Hepatocyte (in vitro differentiated cells): ENCODE measurements around the gene CCL27. TPM values are rescaled to one million over a fixed set of nuclear protein-coding genes. Genes with fewer than 3 reads are reported as not detected.

Experiments used
- DNase-seq: peaks from one replicate; pipeline ENCODE4 v3.0.0-alpha.2; 2016; ENCODE audit warnings: low spot score
- H2AFZ ChIP-seq: fragments of 200-600 bp; sonication (generic); 2 replicates; pipeline ENCODE4 v1.6.0; 2016; ENCODE audit warnings: antibody characterized with exemption, mild to moderate bottlenecking
- H3K27ac ChIP-seq: fragments of 200-600 bp; sonication (generic); 2 replicates; pipeline ENCODE4 v1.5.1; 2016; ENCODE audit warnings: mild to moderate bottlenecking
- H3K27me3 ChIP-seq: fragments of 200-600 bp; sonication (generic); 2 replicates; pipeline ENCODE4 v1.6.1; 2016
- H3K36me3 ChIP-seq: fragments of 200-600 bp; sonication (generic); replicated peaks from 2 replicates; pipeline ENCODE4 v1.5.1; 2016; ENCODE audit warnings: low read depth; ENCODE audit not compliant: insufficient read depth
- H3K4me1 ChIP-seq: fragments of 200-600 bp; sonication (generic); 2 replicates; pipeline ENCODE4 v1.5.1; 2016; ENCODE audit warnings: mild to moderate bottlenecking, moderate library complexity; ENCODE audit not compliant: insufficient read depth
- H3K4me2 ChIP-seq: fragments of 200-600 bp; sonication (generic); 2 replicates; pipeline ENCODE4 v1.6.0; 2016
- H3K4me3 ChIP-seq: fragments of 200-600 bp; sonication (generic); 2 replicates; pipeline ENCODE4 v1.5.1; 2016; ENCODE audit warnings: mild to moderate bottlenecking
- H3K79me2 ChIP-seq: fragments of 200-600 bp; sonication (generic); 2 replicates; pipeline ENCODE4 v1.6.0; 2017; ENCODE audit warnings: mild to moderate bottlenecking
- H3K9me2 ChIP-seq: fragments of 200-600 bp; sonication (generic); replicated peaks from 2 replicates; pipeline ENCODE4 v1.6.0; 2017; ENCODE audit warnings: mild to moderate bottlenecking; ENCODE audit not compliant: insufficient read depth
- H3K9me3 ChIP-seq: fragments of 200-600 bp; sonication (generic); 2 replicates; pipeline ENCODE4 v1.5.1; 2016; ENCODE audit warnings: low read depth, mild to moderate bottlenecking
- H4K20me1 ChIP-seq: fragments of 200-600 bp; sonication (generic); 2 replicates; pipeline ENCODE4 v1.6.0; 2016; ENCODE audit warnings: mild to moderate bottlenecking; ENCODE audit not compliant: insufficient read depth, poor library complexity, severe bottlenecking
- CTCF ChIP-seq: fragments of 200-600 bp; sonication (generic); IDR thresholded peaks from 2 replicates; pipeline ENCODE4 v1.5.1; 2016; ENCODE audit warnings: antibody characterized with exemption, mild to moderate bottlenecking; ENCODE audit not compliant: poor library complexity
- EZH2 ChIP-seq: fragments of 200-600 bp; sonication (generic); IDR thresholded peaks from 2 replicates; pipeline ENCODE4 v1.6.1; 2016; ENCODE audit warnings: antibody characterized with exemption, mild to moderate bottlenecking, borderline replicate concordance
- EZH2phosphoT487 ChIP-seq: fragments of 200-600 bp; sonication (generic); IDR thresholded peaks from one replicate; pipeline ENCODE4 v1.6.1; 2018; ENCODE audit warnings: antibody characterized with exemption, mild to moderate bottlenecking, low read depth, moderate library complexity; ENCODE audit not compliant: unreplicated experiment, severe bottlenecking
- WGBS: methylation state at CpG from one replicate; pipeline ENCODE4 v1.1.6; 2016; ENCODE audit warnings: low lambda C conversion rate; ENCODE audit errors: missing lambda C conversion rate; 5-methylcytosine and 5-hydroxymethylcytosine counted together
- polyA plus RNA-seq: library from polyadenylated mRNA; unstranded; fragments of >200 nt; fragmentation: Nextera tagmentation; extraction: Ambion mirVana; gene quantifications from 2 replicates; pipeline ENCODE4 v1.2.1, GENCODE V29; 2016
- total RNA-seq: library from RNA; depleted of rRNA; stranded (reverse); fragments of >200 nt; gene quantifications from 2 replicates; pipeline ENCODE4 v1.2.3, GENCODE V29; 2014

The CCL27 gene
- total and polyA plus RNA-seq, 2 experiments from 2014 or later = not detected

GRCh38 chr9:34665381-34666250 lies 3.2 kb upstream of the CCL27 start:
- Histone ChIP-seq H3K4me3 (peak overlapping the region; percentile 69), H3K27me3 (no peaks in the 10 kb centered on the region), H3K9me3 (no peaks in the 10 kb centered on the region), H4K20me1 (no peaks in the 10 kb centered on the region), H3K27ac (peak overlapping the region; percentile 99), H2AFZ (peak overlapping the region; percentile 92), H3K36me3 (no peaks in the 10 kb centered on the region), H3K4me1 (peaks cover 15% of the 10 kb centered on the region), H3K79me2 (peaks cover 15% of the 10 kb centered on the region), H3K4me2 (peak overlapping the region; percentile 85), H3K9me2 (no peaks in the 10 kb centered on the region)
- peak; percentile 99 for DNase-seq
- WGBS = 0% methylated on average over 18 of the region's 55 CpGs
- TF ChIP-seq CTCF = no peak
- no peak for TF ChIP-seq EZH2
- TF ChIP-seq EZH2phosphoT487 = no peak

- 1% methylated on average over 24 of the region's 26 CpGs for WGBS
- DNase-seq = no peak
These were observed 2.6 kb upstream of the CCL27 start for GRCh38 chr9:34665067-34665380.

DNA sequence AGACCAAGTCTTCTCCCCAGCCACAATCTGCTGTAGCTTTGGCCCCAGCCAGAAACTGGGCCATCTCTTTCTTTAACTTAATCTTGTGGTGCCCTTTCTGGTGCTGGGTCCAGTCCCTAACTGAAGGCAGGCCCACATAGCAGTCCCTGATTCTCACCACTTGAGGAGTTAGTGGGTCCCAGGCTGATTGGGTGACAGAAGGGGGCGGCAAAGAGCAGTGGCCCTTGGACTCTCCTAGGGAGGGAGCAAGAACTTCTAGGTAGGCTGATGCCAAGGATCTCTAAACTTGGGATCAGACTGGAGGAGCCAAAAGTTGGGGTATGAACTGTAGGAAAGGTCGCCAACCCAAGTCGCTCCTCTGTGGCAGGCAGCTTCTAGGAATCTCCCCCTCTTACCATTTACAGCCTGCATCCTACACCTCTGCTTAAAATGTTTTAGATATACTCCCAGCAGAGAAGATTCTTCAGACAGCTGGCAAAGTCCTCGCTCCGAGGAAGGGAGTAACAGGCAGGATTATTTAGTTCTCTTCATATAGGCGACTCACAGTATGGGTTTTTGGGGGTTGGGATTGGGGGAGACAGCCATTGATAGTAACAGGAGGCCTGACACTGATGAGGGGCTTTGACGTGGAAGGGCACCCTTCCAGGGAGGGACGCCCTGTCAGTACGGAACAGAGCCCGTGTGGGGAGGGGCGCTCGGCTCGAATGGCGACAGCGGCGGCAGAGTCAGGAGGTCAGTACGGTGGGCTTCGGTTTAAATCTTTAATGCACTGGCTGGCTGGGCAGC lies 2.0 kb upstream of the CCL27 start:
- H3K27ac ChIP-seq = peak overlapping the region; percentile 99
- H3K27me3 ChIP-seq = no peaks in the 10 kb centered on the region
- H3K4me1 ChIP-seq = peaks cover 15% of the 10 kb centered on the region
- H3K9me3 ChIP-seq = no peaks in the 10 kb centered on the region
- peaks cover 15% of the 10 kb centered on the region for H3K79me2 ChIP-seq
- peak overlapping the region; percentile 74 for H2AFZ ChIP-seq
- H3K4me2 ChIP-seq = peak overlapping the region; percentile 85
- H3K4me3 ChIP-seq = peak overlapping the region; percentile 76
- no peaks in the 10 kb centered on the region for H4K20me1 ChIP-seq
- no peaks in the 10 kb centered on the region for H3K9me2 ChIP-seq
- H3K36me3 ChIP-seq = no peaks in the 10 kb centered on the region
- peak; percentile 87 for DNase-seq
- TF ChIP-seq EZH2 (no peak), EZH2phosphoT487 (no peak), CTCF (peak; percentile 73)
- WGBS = 11% methylated on average over 16 of the region's 18 CpGs

More at GRCh38 chr9:34665067-34665380, 2.6 kb upstream of the CCL27 start:
- no peaks in the 10 kb centered on the region for H3K27me3 ChIP-seq
- no peaks in the 10 kb centered on the region for H3K36me3 ChIP-seq
- peak overlapping the region; percentile 76 for H3K4me3 ChIP-seq
- H3K4me1 ChIP-seq = peaks cover 15% of the 10 kb centered on the region
- peak overlapping the region; percentile 74 for H2AFZ ChIP-seq
- H3K79me2 ChIP-seq = peaks cover 15% of the 10 kb centered on the region
- H3K9me2 ChIP-seq = no peaks in the 10 kb centered on the region
- peak overlapping the region; percentile 85 for H3K4me2 ChIP-seq
- TF ChIP-seq CTCF (no peak), EZH2 (no peak), EZH2phosphoT487 (no peak)
- no peaks in the 10 kb centered on the region for H3K9me3 ChIP-seq
- peak overlapping the region; percentile 99 for H3K27ac ChIP-seq
- H4K20me1 ChIP-seq = no peaks in the 10 kb centered on the region
